ENCODE data around the gene LAMA5. TPM values are rescaled to one million over a fixed set of nuclear protein-coding genes. Genes with fewer than 3 reads are reported as not detected.

Gene LAMA5
- total RNA-seq, 1 donor from 2014 or later = 18.6 TPM

DNA sequence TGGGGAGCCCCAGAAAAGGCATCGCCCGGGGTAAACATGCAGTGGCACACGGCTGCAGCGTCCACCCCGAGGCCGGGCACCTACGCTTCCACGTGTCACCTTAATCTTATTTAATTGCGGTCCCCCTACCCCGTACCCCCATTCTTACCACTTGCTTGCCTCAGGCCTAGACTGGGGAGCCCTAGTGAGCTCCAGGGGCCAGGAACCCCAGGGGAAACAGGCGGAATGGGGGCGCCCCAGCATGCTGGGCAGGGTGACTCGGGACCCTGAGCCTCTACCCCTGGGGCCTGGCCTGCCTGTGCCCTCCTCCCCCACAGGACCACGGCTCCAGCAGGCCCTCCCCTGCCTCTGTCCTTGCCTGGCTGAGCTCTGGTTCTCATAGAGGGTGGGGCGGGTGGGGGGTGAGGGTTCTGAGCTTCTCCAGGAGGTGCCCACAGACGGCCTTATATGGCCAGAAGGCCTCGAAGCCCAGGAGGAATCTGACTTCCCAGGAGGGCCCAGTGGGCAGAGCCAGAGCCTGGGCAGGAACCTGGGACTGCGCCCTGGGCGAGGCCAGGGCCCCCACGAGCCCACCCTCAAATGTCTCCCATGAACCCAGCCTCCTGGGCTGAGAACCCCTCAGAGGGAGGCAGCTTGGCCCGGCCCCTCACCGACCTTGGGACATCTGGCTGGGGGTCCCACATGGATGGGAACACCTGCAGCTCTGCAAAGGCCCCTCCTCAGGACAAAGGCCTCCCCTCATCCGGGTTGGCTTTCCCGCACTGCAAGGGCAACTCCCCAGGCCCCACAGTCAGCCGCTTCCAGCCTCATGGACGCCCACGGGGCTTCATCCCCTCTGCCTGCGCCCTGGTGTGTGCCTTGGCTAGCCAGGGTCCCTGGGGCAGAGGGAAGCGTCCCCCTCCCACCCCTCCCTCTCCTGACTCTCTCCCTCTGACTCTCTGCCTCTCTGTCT is 5.2 kb upstream of the LAMA5 start:
- DNase-seq (ENCODE audit: low read depth in 2 of 2) = no peak

DNA sequence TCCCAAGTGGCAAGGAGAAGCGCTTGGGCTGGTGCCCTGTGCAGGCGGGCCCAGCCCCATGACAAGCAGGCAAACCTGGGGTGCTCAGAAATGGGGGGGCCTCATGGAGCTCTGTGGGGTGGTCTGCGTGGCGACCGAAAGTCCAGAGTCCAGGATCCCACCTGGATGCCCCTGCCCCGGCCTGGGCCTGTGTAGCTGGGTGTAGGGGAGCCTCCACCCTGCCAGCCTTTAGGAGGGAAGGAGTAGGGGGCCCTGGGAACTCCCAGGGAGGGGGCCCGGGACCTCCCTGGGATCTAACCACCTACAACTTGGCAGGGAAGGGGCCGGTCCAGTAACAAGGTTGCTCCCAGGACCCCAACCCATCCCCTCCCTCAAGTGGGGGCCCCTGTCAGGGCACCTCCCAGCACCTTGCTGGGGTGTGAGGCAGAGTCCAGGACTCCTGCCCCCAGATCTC is 4.5 kb upstream of the LAMA5 start:
- no peak for DNase-seq (ENCODE audit: low read depth in 2 of 2)

DNA sequence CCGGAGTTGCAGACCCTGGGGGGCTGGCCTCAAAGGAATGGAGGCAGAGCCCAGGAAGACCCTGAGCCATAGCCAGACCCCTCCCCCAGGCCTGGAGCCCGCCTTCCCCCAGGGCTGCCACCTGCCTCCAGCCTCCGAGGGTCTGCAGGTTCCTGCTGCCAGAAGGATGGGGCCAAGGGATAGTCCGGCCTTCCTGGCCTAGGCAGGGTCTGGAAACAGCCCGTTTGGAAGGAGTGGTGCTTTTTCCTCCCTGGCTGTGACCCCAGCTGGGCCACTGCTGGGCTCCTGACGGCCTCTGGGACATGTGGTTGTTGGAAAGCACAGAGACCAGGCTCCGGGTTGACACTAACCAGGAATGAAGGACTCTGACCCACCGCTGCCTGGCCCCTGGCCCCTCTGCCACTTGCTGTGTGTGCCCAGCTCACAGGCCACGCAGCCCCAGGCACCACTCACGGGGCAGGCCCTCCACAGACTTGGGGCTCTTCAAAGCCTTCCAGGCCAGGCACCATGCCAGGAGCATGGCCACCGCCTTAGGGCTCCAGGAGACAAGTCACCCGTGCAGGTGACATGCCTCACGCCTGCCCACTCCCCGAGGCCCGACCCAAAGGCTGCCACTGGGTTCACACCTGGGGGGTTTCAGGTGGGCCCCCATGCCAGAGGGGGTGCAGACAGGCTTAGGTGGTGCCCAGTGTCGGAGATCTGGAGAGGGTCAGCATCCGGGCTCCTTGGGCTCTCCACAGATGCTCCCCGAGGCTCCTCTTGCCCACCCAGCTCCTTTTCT is 3.9 kb upstream of the LAMA5 start:
- no peak for DNase-seq (ENCODE audit: low read depth in 2 of 2)

DNA sequence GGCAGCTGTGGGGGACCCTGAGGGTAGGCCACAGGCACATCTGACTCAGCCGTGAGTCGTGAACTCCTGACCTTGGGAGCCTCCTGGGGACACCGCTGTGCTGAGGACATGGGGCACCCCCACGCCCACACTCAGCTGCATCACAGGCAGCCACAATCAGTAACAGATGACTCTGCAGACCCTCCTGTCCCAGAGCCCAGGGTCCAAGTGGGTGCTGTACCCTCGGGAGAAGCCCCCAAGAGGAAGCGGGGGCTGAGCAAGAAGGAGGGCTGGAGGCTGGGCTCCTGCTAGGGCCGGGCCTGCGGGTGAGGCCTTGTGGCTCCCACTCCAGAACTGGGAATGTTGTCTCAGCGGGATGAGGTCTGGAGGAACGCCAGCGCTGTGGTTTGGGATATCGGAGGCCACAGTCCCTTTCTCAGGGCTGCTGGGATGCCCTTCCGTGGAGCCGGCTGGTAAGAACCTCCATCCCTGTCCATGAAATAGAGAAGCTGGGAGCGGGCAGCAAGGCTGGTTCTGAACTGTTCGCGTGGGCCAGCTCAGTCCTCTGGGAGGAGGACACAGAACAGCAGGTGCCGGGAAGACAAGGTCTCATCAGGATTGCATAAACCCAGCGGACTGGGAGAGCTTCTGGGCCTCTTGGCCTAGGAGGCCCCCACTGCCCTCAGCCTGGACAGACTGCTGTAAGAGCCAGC is 3.1 kb upstream of the LAMA5 start:
- no peak for DNase-seq (ENCODE audit: low read depth in 2 of 2)

GRCh38 chr20:62369815-62370114 is 2.7 kb upstream of the LAMA5 start:
- DNase-seq (ENCODE audit: low read depth in 2 of 2) = no peak

GRCh38 chr20:62368976-62369814 is 2.1 kb upstream of the LAMA5 start:
- DNase-seq (ENCODE audit: low read depth in 2 of 2) = peak in 1 of 2 donors; percentile 57

DNA sequence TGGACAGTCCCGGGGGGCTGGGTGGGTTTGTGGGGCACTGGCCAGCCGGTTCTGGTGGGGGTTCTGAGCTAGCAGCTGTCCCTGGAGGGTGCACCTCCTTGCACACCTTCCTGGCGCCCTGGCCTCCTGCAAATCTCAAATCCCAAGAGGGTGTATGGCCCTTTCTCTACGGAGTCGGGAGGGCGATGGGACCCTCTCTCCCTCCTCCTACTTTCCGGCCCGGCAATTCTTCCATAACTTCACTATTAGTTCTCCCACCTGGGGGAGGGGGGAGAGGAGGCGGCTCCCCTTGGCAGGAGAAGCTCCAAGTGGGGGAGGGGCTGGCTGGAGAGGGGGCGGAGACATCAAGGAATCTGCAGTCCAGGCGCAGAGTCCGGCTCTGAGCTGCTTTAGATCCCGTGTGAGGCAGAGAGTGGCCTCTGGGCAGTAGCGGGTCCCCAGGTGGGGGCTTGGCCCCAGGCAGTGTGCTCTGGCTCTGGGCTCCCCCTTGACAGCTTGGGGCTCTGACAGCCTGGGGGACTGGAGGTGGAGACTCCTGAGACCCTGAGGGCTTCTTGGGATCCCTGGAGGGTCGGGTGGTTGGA is 1.4 kb upstream of the LAMA5 start:
- no peak for DNase-seq (ENCODE audit: low read depth in 2 of 2)

GRCh38 chr20:62367633-62368391 is 700 bp upstream of the LAMA5 start:
- no peak for DNase-seq (ENCODE audit: low read depth in 2 of 2)

DNA sequence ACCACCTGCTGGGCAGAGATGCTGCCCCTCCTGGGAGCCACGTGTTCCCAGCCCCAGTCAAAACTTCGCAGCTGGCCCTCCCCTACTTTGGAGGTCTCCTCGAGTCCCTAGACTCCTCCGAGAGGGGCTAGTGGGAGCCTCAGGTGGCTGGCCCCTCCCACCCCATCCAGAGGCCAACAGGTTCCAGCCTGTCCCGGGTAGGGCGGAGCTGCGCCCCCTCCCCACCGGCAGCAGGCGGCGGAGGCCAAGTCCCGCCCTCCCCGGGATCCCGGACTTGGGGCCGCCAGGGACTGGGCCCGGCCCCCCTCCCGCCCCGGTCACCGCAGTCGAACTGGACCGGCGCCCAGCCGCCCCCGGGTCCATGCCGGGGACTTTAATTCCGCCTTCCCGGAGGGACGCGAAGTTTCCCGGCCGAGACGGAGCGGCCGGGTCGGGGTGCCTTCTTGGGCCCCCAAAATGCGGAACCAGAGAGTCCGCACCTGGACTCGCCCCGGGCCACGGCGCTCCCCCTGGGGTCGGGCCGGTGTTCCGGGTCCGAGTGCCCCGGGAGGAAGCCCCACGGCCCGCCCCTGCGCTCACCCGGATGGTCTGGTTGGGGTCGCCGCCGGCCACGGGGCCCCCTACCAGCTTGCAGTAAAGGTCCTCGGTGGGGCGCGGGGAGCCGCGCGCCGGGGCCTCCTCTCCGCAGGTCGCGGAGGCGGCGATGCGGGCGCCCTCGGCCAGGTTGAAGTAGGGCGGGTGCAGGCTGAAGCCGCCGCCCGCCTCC is 559 bp downstream of the LAMA5 start:
- peak in 1 of 2 donors; percentile 52 for DNase-seq (ENCODE audit: low read depth in 2 of 2)

- DNase-seq (ENCODE audit: low read depth in 2 of 2) = no peak
Observed at GRCh38 chr20:62365814-62366369, 1.2 kb downstream of the LAMA5 start.

GRCh38 chr20:62364911-62365736 is 2.0 kb downstream of the LAMA5 start:
- DNase-seq (ENCODE audit: low read depth in 2 of 2) = peak in 1 of 2 donors; percentile 47

DNA sequence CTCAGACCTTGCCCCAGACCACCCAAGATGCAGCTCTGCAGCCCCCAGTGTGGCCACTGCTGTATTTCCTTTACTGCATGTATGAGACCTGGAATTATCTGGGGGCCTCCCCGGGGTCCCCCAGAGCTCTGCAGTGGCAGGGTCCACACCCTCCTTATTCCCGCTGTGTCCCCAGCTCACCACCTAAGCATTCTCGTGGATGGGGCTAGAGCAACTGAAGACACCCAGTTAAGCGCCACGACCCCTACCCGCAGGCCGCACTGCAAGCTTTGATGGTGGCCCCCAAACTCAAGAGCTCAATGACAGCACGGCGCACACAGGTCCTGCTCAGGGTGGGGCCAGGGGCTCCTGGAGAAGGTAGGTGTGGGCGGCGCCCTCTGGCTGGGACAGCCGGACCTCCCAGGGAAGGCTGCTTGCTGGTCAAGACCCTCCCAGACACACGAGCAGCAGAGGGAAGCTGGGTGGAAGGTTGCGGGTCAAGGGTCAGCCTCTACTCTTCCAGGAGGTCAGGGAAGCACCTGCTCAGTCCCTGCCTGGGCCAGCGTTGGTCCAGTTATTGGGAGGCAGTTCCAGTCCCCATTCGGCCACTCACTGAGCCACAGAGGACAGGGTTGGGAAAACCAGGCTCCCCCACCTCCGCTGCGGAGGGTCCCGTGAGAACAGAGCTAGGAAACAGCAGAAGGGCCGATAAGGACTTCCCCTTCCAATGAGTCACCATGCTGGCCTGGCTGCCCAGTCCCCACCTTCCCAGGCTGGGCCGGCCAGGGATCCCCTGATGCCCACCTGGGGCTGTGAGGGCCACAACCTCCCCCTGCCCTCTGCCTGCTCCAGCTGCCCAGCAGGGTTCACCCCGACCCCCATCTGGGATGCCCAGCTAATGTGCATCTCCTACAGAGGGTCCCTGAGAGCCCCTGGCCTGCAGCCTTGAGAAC is 2.9 kb downstream of the LAMA5 start:
- peak; percentile 63 to 91 for DNase-seq (ENCODE audit: low read depth in 2 of 2)

- DNase-seq (ENCODE audit: low read depth in 2 of 2) = no peak
Observed at GRCh38 chr20:62362991-62363919, 3.9 kb downstream of the LAMA5 start.

- no peak for DNase-seq (ENCODE audit: low read depth in 2 of 2)
Observed at GRCh38 chr20:62362590-62362940, 4.5 kb downstream of the LAMA5 start.

DNA sequence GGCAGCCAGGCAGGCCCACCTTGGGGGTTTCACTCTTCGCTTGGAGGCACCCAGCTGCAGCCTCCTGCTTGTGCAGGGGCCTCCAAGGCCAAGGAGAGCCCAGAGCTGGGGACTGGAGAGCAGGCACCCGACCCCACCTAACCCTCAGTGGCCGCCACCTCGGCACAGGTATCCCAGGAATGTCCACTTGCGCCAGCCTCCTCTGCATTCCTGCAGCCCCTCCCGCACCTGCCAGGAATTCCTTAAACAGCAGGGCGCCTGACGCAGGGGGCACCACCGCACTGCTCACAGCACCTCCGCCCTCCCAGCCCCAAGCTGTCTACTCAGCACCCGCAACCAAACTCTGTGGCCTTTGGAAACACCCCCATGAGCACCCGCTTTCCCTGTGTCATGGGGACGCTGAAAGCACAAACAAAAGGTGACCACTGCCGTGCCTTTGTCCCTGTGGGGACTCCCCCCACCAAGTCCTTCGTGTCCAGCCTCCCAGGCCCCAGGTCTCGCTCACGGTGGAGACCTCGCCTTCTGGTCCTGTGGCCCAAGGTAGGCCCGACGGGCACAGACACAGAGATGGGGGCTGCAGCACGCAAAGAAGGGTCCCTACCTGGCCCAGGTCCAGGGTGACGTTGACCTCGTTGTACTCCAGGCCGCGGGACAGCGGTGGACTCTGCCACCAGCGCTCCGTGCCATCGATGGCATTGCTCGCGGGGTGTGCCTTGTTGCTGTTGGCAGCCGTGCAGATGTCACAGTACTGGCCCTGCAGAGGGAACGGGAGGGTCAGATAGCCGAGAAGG is 5.1 kb downstream of the LAMA5 start:
- no peak for DNase-seq (ENCODE audit: low read depth in 2 of 2)

All from dermis microvascular lymphatic vessel endothelial cell (primary cell).